Measurements from ENCODE around the gene LPAR4.

GRCh38 chrX:78800694-78801093, 53.2 kb downstream of the LPAR4 start:
- no peak for TF ChIP-seq POLR2AphosphoS5 (IDR thresholded peaks at IDR 0.05)
- no peak for TF ChIP-seq CTCF (IDR thresholded peaks at IDR 0.05 in 8 of 11, conservative IDR thresholded peaks at IDR 0.05 in 3 of 11)
- TF ChIP-seq POLR2A (IDR thresholded peaks at IDR 0.05): no peak
